GM21423 (cell line): ENCODE data around the gene PDE1C.

ENCODE experiments used
- ATAC-seq: cut with Tn5 transposase; IDR thresholded peaks from one replicate; pipeline ENCODE4 v1.9.1; 2021; ENCODE audit warnings: mild to moderate bottlenecking, moderate library complexity; ENCODE audit not compliant: unreplicated experiment

Gene PDE1C

GRCh38 chr7:31786326-31786725 lies 283.9 kb downstream of the PDE1C start:
- no peak for ATAC-seq

- no peak for ATAC-seq
These were observed 285.1 kb downstream of the PDE1C start for GRCh38 chr7:31785101-31785500.

- no peak for ATAC-seq
These were observed 287.0 kb downstream of the PDE1C start for GRCh38 chr7:31783221-31783620.

- ATAC-seq = peak; percentile 85
These were observed 287.7 kb downstream of the PDE1C start for GRCh38 chr7:31782411-31782991.

- ATAC-seq = no peak
These were observed 291.9 kb downstream of the PDE1C start for GRCh38 chr7:31778296-31778695.

GRCh38 chr7:31776616-31777015 lies 293.6 kb downstream of the PDE1C start:
- ATAC-seq = no peak

- ATAC-seq = no peak
These were observed 294.7 kb downstream of the PDE1C start for GRCh38 chr7:31775556-31775955.

- no peak for ATAC-seq
These were observed 298.0 kb downstream of the PDE1C start for GRCh38 chr7:31772211-31772610.

GRCh38 chr7:31767686-31768358 lies 302.4 kb downstream of the PDE1C start:
- ATAC-seq = no peak

GRCh38 chr7:31764462-31764861 lies 305.7 kb downstream of the PDE1C start:
- ATAC-seq = no peak

GRCh38 chr7:31763548-31763947 lies 306.7 kb downstream of the PDE1C start:
- ATAC-seq = no peak

GRCh38 chr7:31761646-31762045 lies 308.6 kb downstream of the PDE1C start:
- no peak for ATAC-seq

GRCh38 chr7:31758755-31759154 lies 311.5 kb downstream of the PDE1C start:
- no peak for ATAC-seq

- ATAC-seq = no peak
These were observed 318.5 kb downstream of the PDE1C start for GRCh38 chr7:31751726-31752125.

GRCh38 chr7:31748084-31748483 lies 322.1 kb downstream of the PDE1C start:
- no peak for ATAC-seq

- ATAC-seq = no peak
These were observed 322.7 kb downstream of the PDE1C start for GRCh38 chr7:31747553-31747952.

GRCh38 chr7:31744294-31744874 lies 325.8 kb downstream of the PDE1C start:
- ATAC-seq = peak; percentile 76

- no peak for ATAC-seq
These were observed 328.4 kb downstream of the PDE1C start for GRCh38 chr7:31741852-31742251.

GRCh38 chr7:31735991-31736982 lies 333.9 kb downstream of the PDE1C start:
- no peak for ATAC-seq

GRCh38 chr7:31734456-31734855 lies 335.8 kb downstream of the PDE1C start:
- ATAC-seq = no peak

- ATAC-seq = no peak
These were observed 340.9 kb downstream of the PDE1C start for GRCh38 chr7:31729195-31729804.
